Prostate gland (tissue), 2 donors: ENCODE data around the gene DNAJA2. TPM values are rescaled to one million over a fixed set of nuclear protein-coding genes. Genes with fewer than 3 reads are reported as not detected.

Experiments
- DNase-seq: peaks from one replicate; pipeline ENCODE4 v3.0.0-alpha.2; 2019; ENCODE audit warnings: low spot score
- H3K27ac ChIP-seq, 2 donors: fragments of 200-600 bp; sonication (generic); 2 replicates each; pipeline ENCODE4 v1.5.1; 2017 to 2019
- H3K27me3 ChIP-seq: fragments of 200-600 bp; sonication (generic); replicated peaks from 2 replicates; pipeline ENCODE4 v1.5.1; 2019; ENCODE audit not compliant: insufficient read depth
- H3K36me3 ChIP-seq, 2 donors: fragments of 200-600 bp; sonication (generic); 1 replicate in 1 of 2; 2 replicates in 1 of 2; pipeline versions ENCODE4 v1.5.1 to v1.8.1; 2017 to 2019
- H3K4me1 ChIP-seq: fragments of 200-600 bp; sonication (generic); replicated peaks from 2 replicates; pipeline ENCODE4 v1.5.1; 2019
- H3K4me3 ChIP-seq, 2 donors: fragments of 200-600 bp; sonication (generic); 2 replicates each; pipeline ENCODE4 v1.5.1; 2017 to 2019
- H3K9me3 ChIP-seq: fragments of 200-600 bp; sonication (generic); 2 replicates; pipeline ENCODE4 v1.5.1; 2017
- POLR2A ChIP-seq: fragments of 450-650 bp; IDR thresholded peaks from one replicate; pipeline ENCODE4 v1.6.1; 2016; ENCODE audit warnings: antibody characterized with exemption, mild to moderate bottlenecking
- POLR2AphosphoS5 ChIP-seq: sonication (generic); formaldehyde crosslinking; IDR thresholded peaks from one replicate; pipeline ENCODE4 v1.6.1; 2017; ENCODE audit warnings: antibody characterized with exemption
- WGBS: methylation state at CpG from one replicate; pipeline ENCODE4 v1.1.5; 2018; 5-methylcytosine and 5-hydroxymethylcytosine counted together
- intact Hi-C: fragments of 100-400 bp; cut with DNase I; formaldehyde crosslinking; loops from one replicate; pipeline ENCODE4 v1.14.2; 2022
- total RNA-seq, 2 donors: library from RNA; depleted of rRNA; stranded (reverse); fragments of >200 nt; gene quantifications; one replicate each; pipeline ENCODE4 v1.1.0, GENCODE V29; 2016
- TF ChIP-seq, protein P1 (sequence below), 4 experiments: fragments of 200-600 bp in 2 of 4; fragments of 450-650 bp in 2 of 4; sonication (generic) in 2 of 4; IDR thresholded peaks; 1 replicate in 3 of 4; 2 replicates in 1 of 4; pipeline ENCODE4 v1.5.1; 2016 to 2019; ENCODE audit warnings: antibody characterized with exemption in 4 of 4, mild to moderate bottlenecking in 2 of 4, moderate library complexity in 2 of 4

DNAJA2 gene
- total RNA-seq, 2 donors from 2014 or later: 41.1 to 64.4 TPM

DNA sequence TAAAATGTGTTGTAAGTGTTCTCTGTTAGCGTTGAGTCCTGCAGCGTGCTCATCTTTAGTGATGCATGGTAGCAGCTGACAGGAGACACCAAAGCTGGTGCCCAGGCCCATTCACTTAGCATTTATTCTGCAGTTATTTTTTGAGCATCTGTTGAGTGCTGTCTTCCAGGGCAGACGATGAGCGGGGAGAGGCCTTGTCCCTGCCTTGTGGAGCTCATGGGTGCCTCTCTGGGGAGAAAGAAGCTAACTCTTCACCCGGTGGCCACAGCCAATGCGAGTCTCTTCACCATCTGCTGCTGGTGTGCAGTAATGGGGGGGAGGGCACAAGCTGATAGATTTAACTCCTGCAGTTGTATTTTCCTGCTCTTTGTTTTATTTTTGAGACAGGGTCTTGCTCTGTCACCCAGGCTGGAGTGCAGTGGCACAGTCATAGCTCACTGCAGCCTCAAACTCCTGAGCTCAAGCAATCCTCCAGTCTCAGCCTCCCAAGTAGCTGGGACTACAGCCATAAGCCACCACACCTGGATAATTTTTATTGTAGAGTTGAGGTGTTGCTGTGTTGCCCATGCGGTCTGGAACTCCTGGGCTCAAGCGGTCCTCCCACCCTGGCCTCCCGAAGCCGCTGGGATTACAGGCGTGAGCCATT, 58.8 kb downstream of the DNAJA2 start:
- no peaks in the 10 kb centered on the region for H3K4me1 ChIP-seq
- no peak overlapping the region for H3K27ac ChIP-seq
- no peaks in the 10 kb centered on the region for H3K36me3 ChIP-seq
- TF ChIP-seq, protein P1, sequence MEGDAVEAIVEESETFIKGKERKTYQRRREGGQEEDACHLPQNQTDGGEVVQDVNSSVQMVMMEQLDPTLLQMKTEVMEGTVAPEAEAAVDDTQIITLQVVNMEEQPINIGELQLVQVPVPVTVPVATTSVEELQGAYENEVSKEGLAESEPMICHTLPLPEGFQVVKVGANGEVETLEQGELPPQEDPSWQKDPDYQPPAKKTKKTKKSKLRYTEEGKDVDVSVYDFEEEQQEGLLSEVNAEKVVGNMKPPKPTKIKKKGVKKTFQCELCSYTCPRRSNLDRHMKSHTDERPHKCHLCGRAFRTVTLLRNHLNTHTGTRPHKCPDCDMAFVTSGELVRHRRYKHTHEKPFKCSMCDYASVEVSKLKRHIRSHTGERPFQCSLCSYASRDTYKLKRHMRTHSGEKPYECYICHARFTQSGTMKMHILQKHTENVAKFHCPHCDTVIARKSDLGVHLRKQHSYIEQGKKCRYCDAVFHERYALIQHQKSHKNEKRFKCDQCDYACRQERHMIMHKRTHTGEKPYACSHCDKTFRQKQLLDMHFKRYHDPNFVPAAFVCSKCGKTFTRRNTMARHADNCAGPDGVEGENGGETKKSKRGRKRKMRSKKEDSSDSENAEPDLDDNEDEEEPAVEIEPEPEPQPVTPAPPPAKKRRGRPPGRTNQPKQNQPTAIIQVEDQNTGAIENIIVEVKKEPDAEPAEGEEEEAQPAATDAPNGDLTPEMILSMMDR (IDR thresholded peaks at IDR 0.05): no peak
- no peak for TF ChIP-seq POLR2AphosphoS5
- no peak for TF ChIP-seq POLR2A
- H3K9me3 ChIP-seq: no peaks in the 10 kb centered on the region
- intact Hi-C loops: no loop called here
- 91% methylated on average over 11 of the region's 11 CpGs for WGBS
- no peaks in the 10 kb centered on the region for H3K27me3 ChIP-seq
- H3K4me3 ChIP-seq: no peak overlapping the region
- DNase-seq: no peak

GRCh38 chr16:46911650-46912049, 61.8 kb downstream of the DNAJA2 start:
- peaks cover 5% of the 10 kb centered on the region for H3K4me1 ChIP-seq
- TF ChIP-seq POLR2A: no peak
- TF ChIP-seq, protein P1 (IDR thresholded peaks at IDR 0.05): no peak
- TF ChIP-seq POLR2AphosphoS5: peak; percentile 79
- intact Hi-C loops: no loop called here
- H3K27ac ChIP-seq: peak overlapping the region; percentile 41 to 71
- 77% methylated on average over 4 of the region's 4 CpGs for WGBS
- no peaks in the 10 kb centered on the region for H3K9me3 ChIP-seq
- DNase-seq: peak; percentile 54
- no peaks in the 10 kb centered on the region for H3K27me3 ChIP-seq
- H3K4me3 ChIP-seq: no peak overlapping the region
- no peaks in the 10 kb centered on the region for H3K36me3 ChIP-seq

GRCh38 chr16:46911038-46911437, 62.4 kb downstream of the DNAJA2 start:
- intact Hi-C loops: no loop called here
- DNase-seq: no peak
- WGBS: 39% methylated on average over 3 of the region's 3 CpGs
- no peak overlapping the region for H3K4me3 ChIP-seq
- no peaks in the 10 kb centered on the region for H3K36me3 ChIP-seq
- H3K4me1 ChIP-seq: peaks cover 5% of the 10 kb centered on the region
- no peaks in the 10 kb centered on the region for H3K9me3 ChIP-seq
- TF ChIP-seq, protein P1 (IDR thresholded peaks at IDR 0.05): no peak
- TF ChIP-seq POLR2A (no peak), POLR2AphosphoS5 (no peak)
- peak overlapping the region; percentile 41 to 71 for H3K27ac ChIP-seq
- no peaks in the 10 kb centered on the region for H3K27me3 ChIP-seq

DNA sequence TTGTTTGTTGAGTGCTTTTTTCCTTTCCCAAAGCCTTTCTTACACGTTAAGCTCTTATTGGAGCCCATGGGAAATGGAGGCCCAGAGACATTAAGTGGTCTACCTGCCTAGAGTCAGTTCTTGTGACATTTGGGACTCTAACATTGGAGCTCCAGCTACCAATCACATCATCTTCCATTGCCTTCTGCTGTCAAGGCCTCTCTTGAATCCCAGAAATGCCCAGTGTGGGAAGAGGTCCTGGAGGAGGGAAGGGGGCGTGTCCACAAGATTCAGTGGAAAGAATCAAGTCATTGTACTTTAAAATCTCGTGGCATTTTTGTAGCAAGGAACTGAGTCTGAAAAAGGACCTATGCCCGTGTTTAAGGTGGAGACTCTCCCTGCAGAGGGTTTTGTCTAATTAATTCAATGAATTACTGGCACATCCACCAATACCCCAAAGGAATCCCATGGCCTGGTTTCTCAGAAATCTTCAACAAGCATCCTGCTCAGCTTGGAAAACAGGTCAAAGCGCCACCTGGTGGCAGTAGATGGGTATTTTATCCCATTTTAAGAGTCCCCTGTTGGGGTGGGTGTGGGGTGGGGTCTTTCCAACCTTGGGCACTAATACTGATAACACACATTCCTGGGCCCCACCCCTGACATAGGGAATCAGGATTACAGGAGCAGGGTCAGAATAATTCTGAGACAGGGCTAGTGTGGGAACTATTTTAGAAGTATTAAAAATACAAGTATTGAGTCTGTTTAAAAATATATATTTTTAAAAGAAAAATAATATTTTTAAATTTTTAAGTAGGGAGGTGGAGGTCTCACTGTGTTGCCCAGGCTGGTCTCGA, 64.7 kb downstream of the DNAJA2 start:
- peak; percentile 40 for DNase-seq
- 47% methylated on average over 6 of the region's 6 CpGs for WGBS
- peaks cover 5% of the 10 kb centered on the region for H3K4me1 ChIP-seq
- H3K9me3 ChIP-seq: no peaks in the 10 kb centered on the region
- intact Hi-C loops: loop anchor here (2.0 kb wide), 1 partner anchor 54 kb away; no protein-coding TSS in a partner anchor
- no peak overlapping the region for H3K4me3 ChIP-seq
- no peaks in the 10 kb centered on the region for H3K36me3 ChIP-seq
- no peaks in the 10 kb centered on the region for H3K27me3 ChIP-seq
- TF ChIP-seq POLR2A (no peak), POLR2AphosphoS5 (peak; percentile 30)
- TF ChIP-seq, protein P1 (IDR thresholded peaks at IDR 0.05): peak; percentile 63 to 95 (median 74)
- peak overlapping the region; percentile 39 to 71 for H3K27ac ChIP-seq
